GM10248 (cell line): ENCODE data around the gene LCLAT1.
"Not testable (repeated sequence)": the region's sequence is repeated elsewhere in the genome, so short reads cannot be mapped to it uniquely, and the experiment has no call there.

ENCODE experiments used
- CTCF ChIA-PET: fragments of 300-600 bp; sonication (Branson Sonifier 250); formaldehyde crosslinking; extraction: SDS; loops from one replicate; lab custom pipeline; 2021; ENCODE audit warnings: antibody characterized with exemption; lab: Yijun Ruan, JAX
- POLR2A ChIA-PET: fragments of 350-650 bp; sonication (Branson Sonifier 250); formaldehyde crosslinking; extraction: SDS; loops from one replicate; lab custom pipeline; 2020; ENCODE audit warnings: antibody characterized with exemption; lab: Yijun Ruan, JAX
- DNase-seq: peaks from one replicate; pipeline ENCODE4 v3.0.0; 2012; ENCODE audit errors: extremely low spot score
- CTCF ChIP-seq: IDR thresholded peaks from 2 replicates; pipeline ENCODE4 v1.5.1; 2012; ENCODE audit warnings: mild to moderate bottlenecking, low read depth; ENCODE audit errors: extremely low read depth, missing control alignments, control extremely low read depth

LCLAT1 gene

DNA sequence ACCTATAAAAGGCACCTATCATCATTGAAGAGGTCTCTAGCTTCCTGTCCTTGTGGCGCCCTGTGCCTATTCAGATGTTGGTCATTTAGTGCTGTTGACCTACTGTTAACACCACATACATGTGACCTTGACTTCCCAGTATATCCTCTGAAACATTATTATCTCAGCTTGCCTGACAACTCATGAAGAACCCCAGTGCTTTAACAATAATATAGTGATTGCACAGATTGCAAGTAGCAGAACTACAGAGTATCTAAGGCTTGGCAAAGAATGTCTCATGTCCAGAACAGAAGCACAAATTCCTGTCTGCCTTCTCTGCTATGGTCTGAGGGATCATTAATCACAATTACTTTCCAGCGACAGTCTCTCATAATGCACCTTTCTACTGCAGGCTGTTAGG lies 165.3 kb downstream of the LCLAT1 start:
- CTCF ChIA-PET: no interaction called here
- no peak for DNase-seq
- TF ChIP-seq CTCF: no peak
- POLR2A ChIA-PET: interaction anchor here (0.6 kb wide), 1 partner anchor 381 kb away, joined by 3 read pairs; the partner anchor contains the start of gene LBH

GRCh38 chr2:30613001-30613400 lies 166.0 kb downstream of the LCLAT1 start:
- ChIA-PET CTCF (no interaction called here), POLR2A (no interaction called here)
- DNase-seq: no peak
- TF ChIP-seq CTCF: no peak

- POLR2A ChIA-PET, DNase-seq: not testable (repeated sequence)
- CTCF ChIA-PET: interaction anchor here (1.4 kb wide), 2 partner anchors 11 to 33 kb away, joined by 3 read pairs; no protein-coding TSS in a partner anchor
Observed at GRCh38 chr2:30614227-30614626, 167.2 kb downstream of the LCLAT1 start.

GRCh38 chr2:30615926-30616325 lies 168.9 kb downstream of the LCLAT1 start:
- DNase-seq: no peak
- POLR2A ChIA-PET: no interaction called here
- CTCF ChIA-PET: no interaction called here
- TF ChIP-seq CTCF: no peak

GRCh38 chr2:30620102-30620501 lies 173.1 kb downstream of the LCLAT1 start:
- ChIA-PET POLR2A (no interaction called here), CTCF (interaction anchor here (1.1 kb wide), 1 partner anchor 12 kb away, joined by 3 read pairs; no protein-coding TSS in a partner anchor)
- TF ChIP-seq CTCF: no peak

GRCh38 chr2:30621836-30622235 lies 174.8 kb downstream of the LCLAT1 start:
- ChIA-PET POLR2A (no interaction called here), CTCF (interaction anchor here (1.4 to 2.7 kb wide), 2 partner anchors 9 to 19 kb away, joined by 4 to 6 read pairs; no protein-coding TSS in a partner anchor)
- no peak for DNase-seq
- no peak for TF ChIP-seq CTCF

More at GRCh38 chr2:30620102-30620501, 173.1 kb downstream of the LCLAT1 start:
- no peak for DNase-seq

GRCh38 chr2:30622452-30622851 lies 175.4 kb downstream of the LCLAT1 start:
- TF ChIP-seq CTCF: no peak
- ChIA-PET CTCF (interaction anchor here (1.4 to 2.7 kb wide), 2 partner anchors 9 to 20 kb away, joined by 4 to 6 read pairs; no protein-coding TSS in a partner anchor), POLR2A (interaction anchor here (0.6 kb wide), 1 partner anchor 391 kb away, joined by 3 read pairs; no protein-coding TSS in a partner anchor)
- no peak for DNase-seq
